Upper lobe of left lung (tissue), 6 donors: Measurements from ENCODE around the gene SH3GL1. TPM values are rescaled to one million over a fixed set of nuclear protein-coding genes. Genes with fewer than 3 reads are reported as not detected.
A peak's percentile ranks its signal among the peaks of the same experiment; 100 is the strongest.

ENCODE experiments used
- ATAC-seq, 2 donors: fragments of 200-7000 bp; cut with Tn5 transposase; one replicate each; pipeline ENCODE4 v1.9.1; 2022; ENCODE audit warnings: mild to moderate bottlenecking in 2 of 2, moderate library complexity in 2 of 2; ENCODE audit not compliant: low FRiP score in 2 of 2
- DNase-seq, 2 donors: peaks; one replicate each; pipeline ENCODE4 v3.0.0-alpha.2; 2019 to 2020
- H3K27ac ChIP-seq, 4 donors: fragments of 200-600 bp; sonication (generic); one replicate each; pipeline ENCODE4 v1.5.1; 2016 to 2019
- H3K27me3 ChIP-seq, 4 donors: fragments of 200-600 bp; sonication (generic); one replicate each; pipeline ENCODE4 v1.5.1; 2017 to 2019
- H3K36me3 ChIP-seq, 4 donors: fragments of 200-600 bp; sonication (generic); one replicate each; pipeline ENCODE4 v1.5.1; 2016 to 2019
- H3K4me1 ChIP-seq, 4 donors: fragments of 200-600 bp; sonication (generic); one replicate each; pipeline ENCODE4 v1.5.1; 2018 to 2019
- H3K4me3 ChIP-seq, 4 donors: fragments of 200-600 bp; sonication (generic); one replicate each; pipeline ENCODE4 v1.5.1; 2017 to 2019; ENCODE audit warnings: mild to moderate bottlenecking in 2 of 4, moderate library complexity in 1 of 4
- H3K9me3 ChIP-seq, 4 donors: fragments of 200-600 bp; sonication (generic); one replicate each; pipeline ENCODE4 v1.5.1; 2018 to 2019
- EP300 ChIP-seq, 4 donors: sonication (generic); formaldehyde crosslinking; IDR thresholded peaks; one replicate each; pipeline ENCODE4 v1.5.1; 2017; ENCODE audit warnings: antibody characterized with exemption in 4 of 4, control low read depth in 2 of 4
- POLR2A ChIP-seq, 4 donors: fragments of 450-650 bp; IDR thresholded peaks; one replicate each; pipeline ENCODE4 v1.5.1; 2016 to 2017; ENCODE audit warnings: antibody characterized with exemption in 4 of 4, mild to moderate bottlenecking in 2 of 4
- POLR2AphosphoS5 ChIP-seq, 2 donors: sonication (generic); formaldehyde crosslinking; IDR thresholded peaks; one replicate each; pipeline ENCODE4 v1.5.1; 2017; ENCODE audit warnings: antibody characterized with exemption in 2 of 2
- WGBS, 2 donors: methylation state at CpG; one replicate each; pipeline ENCODE4 v1.1.5; 2017 to 2018; 5-methylcytosine and 5-hydroxymethylcytosine counted together
- total RNA-seq, 6 donors: library from RNA; depleted of rRNA in 4 of 6; stranded (reverse); fragments of >200 nt in 4 of 6; gene quantifications; one replicate each; pipeline versions ENCODE4 v1.1.0 to v1.2.1, GENCODE V29; 2016 to 2021
- TF ChIP-seq, protein P1 (sequence below), 6 experiments: fragments of 450-650 bp in 4 of 6; fragments of 200-600 bp in 2 of 6; sonication (generic) in 2 of 6; IDR thresholded peaks; one replicate each; pipeline ENCODE4 v1.5.1; 2016 to 2019; ENCODE audit warnings: antibody characterized with exemption in 6 of 6
- donor health status: DM: no; HTN: no; CAD: no; lungs with moderate emphysema.
- donor health status: DM: no; HTN: yes; CAD: no; lungs with severe emphysema.

SH3GL1 gene
- total RNA-seq, 6 donors from 2014 or later, result 27.4 to 60.1 (median 53.8) TPM

DNA sequence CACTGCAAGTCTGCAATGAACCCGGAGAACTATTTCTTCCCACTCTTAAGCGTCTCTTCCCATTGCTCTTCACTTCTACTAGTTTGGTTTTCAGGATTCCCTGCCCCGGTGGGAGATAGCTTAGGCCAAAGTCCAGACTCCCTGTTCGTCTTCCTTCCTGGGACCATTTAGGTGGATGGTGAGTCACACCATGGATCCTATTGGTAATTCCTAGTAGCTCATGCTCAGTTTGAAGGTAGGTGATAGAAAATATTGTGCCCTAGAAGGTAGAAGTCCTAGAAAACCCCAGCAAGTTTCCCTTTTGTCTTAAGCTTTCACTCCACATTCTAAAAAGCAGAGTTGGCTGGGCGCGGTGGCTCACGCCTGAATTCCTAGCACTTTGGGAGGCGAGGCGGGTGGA lies 15.9 kb upstream of the SH3GL1 start:
- no peak overlapping the region for H3K4me3 ChIP-seq
- TF ChIP-seq, protein P1, sequence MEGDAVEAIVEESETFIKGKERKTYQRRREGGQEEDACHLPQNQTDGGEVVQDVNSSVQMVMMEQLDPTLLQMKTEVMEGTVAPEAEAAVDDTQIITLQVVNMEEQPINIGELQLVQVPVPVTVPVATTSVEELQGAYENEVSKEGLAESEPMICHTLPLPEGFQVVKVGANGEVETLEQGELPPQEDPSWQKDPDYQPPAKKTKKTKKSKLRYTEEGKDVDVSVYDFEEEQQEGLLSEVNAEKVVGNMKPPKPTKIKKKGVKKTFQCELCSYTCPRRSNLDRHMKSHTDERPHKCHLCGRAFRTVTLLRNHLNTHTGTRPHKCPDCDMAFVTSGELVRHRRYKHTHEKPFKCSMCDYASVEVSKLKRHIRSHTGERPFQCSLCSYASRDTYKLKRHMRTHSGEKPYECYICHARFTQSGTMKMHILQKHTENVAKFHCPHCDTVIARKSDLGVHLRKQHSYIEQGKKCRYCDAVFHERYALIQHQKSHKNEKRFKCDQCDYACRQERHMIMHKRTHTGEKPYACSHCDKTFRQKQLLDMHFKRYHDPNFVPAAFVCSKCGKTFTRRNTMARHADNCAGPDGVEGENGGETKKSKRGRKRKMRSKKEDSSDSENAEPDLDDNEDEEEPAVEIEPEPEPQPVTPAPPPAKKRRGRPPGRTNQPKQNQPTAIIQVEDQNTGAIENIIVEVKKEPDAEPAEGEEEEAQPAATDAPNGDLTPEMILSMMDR (IDR thresholded peaks at IDR 0.05), result no peak
- TF ChIP-seq EP300 (IDR thresholded peaks at IDR 0.05) (no peak), POLR2A (IDR thresholded peaks at IDR 0.05) (no peak), POLR2AphosphoS5 (IDR thresholded peaks at IDR 0.05) (no peak)
- H3K27ac ChIP-seq, result no peak overlapping the region
- H3K27me3 ChIP-seq, result no peaks in the 10 kb centered on the region
- H3K4me1 ChIP-seq, result peaks cover 0 to 8% (median 6%) of the 10 kb centered on the region in 4 donors
- 86 to 95% methylated on average over 9 of the region's 9 CpGs for WGBS, 2 donors
- DNase-seq, result no peak
- no peaks in the 10 kb centered on the region for H3K9me3 ChIP-seq
- H3K36me3 ChIP-seq, result peaks cover 0 to 5% (median 3%) of the 10 kb centered on the region in 4 donors
- no peak for ATAC-seq

GRCh38 chr19:4415352-4415751 lies 15.0 kb upstream of the SH3GL1 start:
- no peaks in the 10 kb centered on the region for H3K9me3 ChIP-seq
- WGBS, 2 donors, result 69 to 74% methylated on average over 9 to 10 of the region's 10 CpGs
- H3K4me3 ChIP-seq, result no peak overlapping the region
- H3K4me1 ChIP-seq, result peaks cover 0 to 4% (median 3%) of the 10 kb centered on the region in 4 donors
- no peaks in the 10 kb centered on the region for H3K27me3 ChIP-seq
- ATAC-seq (no peak), DNase-seq (no peak)
- peaks cover 0 to 10% (median 3%) of the 10 kb centered on the region in 4 donors for H3K36me3 ChIP-seq
- H3K27ac ChIP-seq, result peak overlapping the region in 1 of 4 donors; percentile 43
- no peak for TF ChIP-seq POLR2AphosphoS5 (IDR thresholded peaks at IDR 0.05)

- no peaks in the 10 kb centered on the region for H3K9me3 ChIP-seq
- WGBS, 2 donors, result 66 to 71% methylated on average over 9 of the region's 9 CpGs
- no peak for TF ChIP-seq POLR2AphosphoS5 (IDR thresholded peaks at IDR 0.05)
- TF ChIP-seq POLR2A (IDR thresholded peaks at IDR 0.05), result no peak
- no peak for DNase-seq
- no peaks in the 10 kb centered on the region for H3K27me3 ChIP-seq
- H3K4me1 ChIP-seq, result no peaks in the 10 kb centered on the region
- H3K27ac ChIP-seq, result peak overlapping the region in 1 of 4 donors; percentile 43
- peaks cover 0 to 12% (median 3%) of the 10 kb centered on the region in 4 donors for H3K36me3 ChIP-seq
- H3K4me3 ChIP-seq, result no peak overlapping the region
- ATAC-seq, result no peak
Measured at GRCh38 chr19:4414800-4415321, 14.5 kb upstream of the SH3GL1 start.

DNA sequence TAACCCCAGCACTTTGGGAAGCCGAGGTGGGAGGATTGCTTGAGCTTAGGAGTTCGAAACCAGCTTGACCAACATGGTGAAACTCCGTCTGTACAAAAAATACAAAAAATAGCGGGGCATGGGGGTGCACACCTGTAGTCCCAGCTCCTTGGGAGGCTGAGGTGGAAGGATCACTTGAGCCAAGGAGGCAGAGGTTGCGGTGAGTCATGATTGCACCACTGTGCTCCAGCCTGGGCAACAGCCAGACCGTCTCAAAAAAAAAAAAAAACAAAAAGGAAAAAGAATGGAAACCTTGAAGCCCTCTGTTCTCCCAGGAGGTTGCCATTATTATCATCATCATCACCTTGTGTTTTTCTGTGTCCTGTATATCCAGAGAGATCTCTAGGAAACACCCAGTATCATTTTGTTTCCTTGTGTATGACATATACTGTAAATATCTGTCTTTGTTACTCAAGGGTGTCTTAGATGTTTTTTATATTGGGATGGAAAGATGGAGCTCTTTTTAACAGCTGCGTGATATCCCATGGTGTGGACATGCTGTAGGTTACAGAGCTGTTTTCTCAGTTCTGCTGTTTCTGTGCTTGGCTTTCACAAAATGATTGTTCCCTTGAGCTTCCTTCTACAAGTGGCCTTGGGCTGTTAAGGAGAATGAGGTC lies 13.9 kb upstream of the SH3GL1 start:
- H3K9me3 ChIP-seq, result no peaks in the 10 kb centered on the region
- no peaks in the 10 kb centered on the region for H3K4me1 ChIP-seq
- H3K27me3 ChIP-seq, result no peaks in the 10 kb centered on the region
- H3K36me3 ChIP-seq, result peaks cover 0 to 16% (median 3%) of the 10 kb centered on the region in 4 donors
- H3K4me3 ChIP-seq, result no peak overlapping the region
- peak overlapping the region in 1 of 4 donors; percentile 26 for H3K27ac ChIP-seq
- DNase-seq (no peak), ATAC-seq (peak in 1 of 2 donors; percentile 34)
- 88% methylated on average over 7 of the region's 7 CpGs for WGBS, 2 donors
- TF ChIP-seq POLR2AphosphoS5 (IDR thresholded peaks at IDR 0.05), result no peak
- no peak for TF ChIP-seq EP300 (IDR thresholded peaks at IDR 0.05)
- TF ChIP-seq POLR2A (IDR thresholded peaks at IDR 0.05), result no peak
- TF ChIP-seq, protein P1 (IDR thresholded peaks at IDR 0.05), result no peak

- Histone ChIP-seq H3K9me3 (no peaks in the 10 kb centered on the region), H3K36me3 (peaks cover 0 to 16% (median 3%) of the 10 kb centered on the region in 4 donors), H3K27ac (no peak overlapping the region), H3K4me1 (no peaks in the 10 kb centered on the region), H3K27me3 (no peaks in the 10 kb centered on the region), H3K4me3 (no peak overlapping the region)
- TF ChIP-seq EP300 (IDR thresholded peaks at IDR 0.05) (no peak), POLR2AphosphoS5 (IDR thresholded peaks at IDR 0.05) (no peak), POLR2A (IDR thresholded peaks at IDR 0.05) (no peak)
- TF ChIP-seq, protein P1 (IDR thresholded peaks at IDR 0.05), result no peak
- DNase-seq (no peak), ATAC-seq (no peak)
- WGBS, 2 donors, result 88 to 95% methylated on average over 3 of the region's 3 CpGs
Measured at GRCh38 chr19:4413588-4413987, 13.2 kb upstream of the SH3GL1 start.
